AG04449 (cell line): ENCODE results near the gene RAPGEFL1.
A peak's percentile ranks its signal among the peaks of the same experiment; 100 is the strongest.
"Not testable (repeated sequence)": the region's sequence is repeated elsewhere in the genome, so short reads cannot be mapped to it uniquely, and the experiment has no call there.

Experiments
- CTCF ChIA-PET: fragments of 350-600 bp; formaldehyde crosslinking; extraction: SDS; loops from one replicate; lab custom pipeline; 2021; ENCODE audit warnings: antibody characterized with exemption; lab: Yijun Ruan, JAX
- POLR2A ChIA-PET: fragments of 400-600, 350-600 bp; formaldehyde crosslinking; extraction: SDS; loops from one replicate; lab custom pipeline; 2020; ENCODE audit warnings: antibody characterized with exemption, inconsistent platforms; lab: Yijun Ruan, JAX
- DNase-seq: peaks from one replicate; pipeline ENCODE4 v3.0.0-alpha.2; 2010; ENCODE audit warnings: low read depth, low spot score
- H3K4me3 ChIP-seq: 2 replicates; pipeline ENCODE4 v1.5.1; 2011; ENCODE audit warnings: low read depth, mild to moderate bottlenecking, control low read depth, low read length
- TF ChIP-seq, protein P1 (sequence below): IDR thresholded peaks from one replicate; pipeline ENCODE4 v1.5.1; 2011; ENCODE audit warnings: mild to moderate bottlenecking, moderate library complexity, low read length, control low read depth, inconsistent platforms; ENCODE audit not compliant: insufficient read depth; ENCODE audit errors: missing control alignments

The RAPGEFL1 gene

DNA sequence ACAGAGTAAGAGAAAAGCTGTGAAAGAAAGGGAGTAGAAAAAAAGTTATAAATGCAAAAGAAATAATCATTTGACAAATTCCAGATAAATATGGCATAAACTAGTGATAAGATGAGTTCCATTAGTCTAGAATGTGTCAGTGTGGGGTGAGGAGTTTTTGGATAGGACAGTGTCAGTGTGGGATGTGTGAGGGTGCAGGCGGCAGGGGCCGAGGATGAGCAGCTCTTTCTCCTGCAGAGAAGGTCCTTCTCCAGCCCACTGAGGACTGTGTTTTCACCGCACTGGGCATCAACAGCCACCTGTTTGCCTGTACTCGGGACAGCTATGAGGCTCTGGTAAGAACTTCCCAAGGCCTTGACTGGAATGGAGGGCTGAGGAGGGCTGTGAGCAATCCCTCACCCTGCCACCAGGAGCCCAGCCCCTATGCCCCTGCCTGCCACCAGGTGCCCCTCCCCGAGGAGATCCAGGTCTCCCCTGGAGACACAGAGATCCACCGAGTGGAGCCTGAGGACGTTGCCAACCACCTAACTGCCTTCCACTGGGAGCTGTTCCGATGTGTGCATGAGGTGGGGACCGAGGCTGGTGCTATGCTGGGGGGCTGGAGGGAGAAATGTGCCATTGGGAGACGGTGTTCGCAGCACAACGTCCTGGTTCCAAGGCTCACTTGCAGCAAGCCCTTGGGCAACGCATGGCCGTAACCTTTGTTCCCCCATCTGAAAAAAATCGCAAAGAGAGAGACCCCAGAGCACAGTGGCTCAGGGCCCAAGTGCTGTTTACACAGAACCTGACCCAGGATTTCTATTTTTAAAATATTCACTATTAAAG is 13.1 kb downstream of the RAPGEFL1 start:
- POLR2A ChIA-PET: interaction anchor here (1.5 kb wide), 1 partner anchor 50 kb away, joined by 8 read pairs; the partner anchor contains the start of gene CASC3
- H3K4me3 ChIP-seq: peak overlapping the region; percentile 4

DNA sequence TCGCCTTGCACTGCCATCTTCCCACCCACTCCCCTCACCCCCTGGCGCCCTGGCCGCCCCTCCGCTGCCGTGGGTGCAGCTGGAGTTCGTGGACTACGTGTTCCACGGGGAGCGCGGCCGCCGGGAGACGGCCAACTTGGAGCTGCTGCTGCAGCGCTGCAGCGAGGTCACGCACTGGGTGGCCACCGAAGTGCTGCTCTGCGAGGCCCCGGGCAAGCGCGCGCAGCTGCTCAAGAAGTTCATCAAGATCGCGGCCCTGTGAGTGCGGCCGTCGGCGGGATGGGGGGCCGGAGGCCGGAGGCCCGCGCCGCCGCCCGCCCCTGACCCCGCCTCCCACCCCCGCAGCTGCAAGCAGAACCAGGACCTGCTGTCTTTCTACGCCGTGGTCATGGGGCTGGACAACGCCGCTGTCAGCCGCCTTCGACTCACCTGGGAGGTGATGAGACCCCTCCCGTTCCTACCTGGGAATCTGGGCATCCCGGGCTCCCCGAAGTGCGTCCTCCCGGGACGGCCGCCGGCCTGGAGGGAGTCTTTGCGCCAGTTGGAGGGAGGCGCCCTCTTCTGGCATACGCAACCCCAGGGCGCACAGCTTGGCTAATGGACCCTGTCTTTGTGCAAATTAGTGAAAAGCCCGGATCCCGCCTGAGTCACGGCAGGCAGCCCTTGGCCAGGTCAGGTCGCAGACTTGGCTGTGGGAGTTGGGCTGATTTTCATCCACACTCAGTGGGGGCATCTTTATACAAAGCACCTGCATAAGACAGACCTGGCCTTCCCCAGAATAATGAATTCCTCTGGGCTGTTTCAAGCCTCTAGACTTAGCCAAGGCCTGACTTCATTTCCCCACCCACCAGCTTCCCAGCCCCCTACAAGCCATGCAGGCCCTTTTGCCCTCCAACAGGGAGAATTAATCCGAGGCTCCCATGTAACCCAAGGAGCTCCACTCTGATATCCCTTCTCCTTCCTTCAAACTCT is 14.3 kb downstream of the RAPGEFL1 start:
- POLR2A ChIA-PET: interaction anchor here (1.0 to 1.5 kb wide), 4 partner anchors 8 to 79 kb away, joined by 3 to 8 read pairs (median 4); partner anchors contain the start of gene CASC3
- DNase-seq: no peak
- TF ChIP-seq, protein P1, sequence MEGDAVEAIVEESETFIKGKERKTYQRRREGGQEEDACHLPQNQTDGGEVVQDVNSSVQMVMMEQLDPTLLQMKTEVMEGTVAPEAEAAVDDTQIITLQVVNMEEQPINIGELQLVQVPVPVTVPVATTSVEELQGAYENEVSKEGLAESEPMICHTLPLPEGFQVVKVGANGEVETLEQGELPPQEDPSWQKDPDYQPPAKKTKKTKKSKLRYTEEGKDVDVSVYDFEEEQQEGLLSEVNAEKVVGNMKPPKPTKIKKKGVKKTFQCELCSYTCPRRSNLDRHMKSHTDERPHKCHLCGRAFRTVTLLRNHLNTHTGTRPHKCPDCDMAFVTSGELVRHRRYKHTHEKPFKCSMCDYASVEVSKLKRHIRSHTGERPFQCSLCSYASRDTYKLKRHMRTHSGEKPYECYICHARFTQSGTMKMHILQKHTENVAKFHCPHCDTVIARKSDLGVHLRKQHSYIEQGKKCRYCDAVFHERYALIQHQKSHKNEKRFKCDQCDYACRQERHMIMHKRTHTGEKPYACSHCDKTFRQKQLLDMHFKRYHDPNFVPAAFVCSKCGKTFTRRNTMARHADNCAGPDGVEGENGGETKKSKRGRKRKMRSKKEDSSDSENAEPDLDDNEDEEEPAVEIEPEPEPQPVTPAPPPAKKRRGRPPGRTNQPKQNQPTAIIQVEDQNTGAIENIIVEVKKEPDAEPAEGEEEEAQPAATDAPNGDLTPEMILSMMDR: peak; percentile 89
- peak overlapping the region; percentile 66 for H3K4me3 ChIP-seq
- CTCF ChIA-PET: interaction anchor here (0.5 to 8.3 kb wide), 28 partner anchors 9 to 209 kb away, joined by 3 to 99 read pairs (median 4); partner anchors contain the start of genes CDC6, CSF3, NR1D1 and RAPGEFL1

More for the DNA sequence above, 13.1 kb downstream of the RAPGEFL1 start:
- TF ChIP-seq, protein P1: peak; percentile 56
- no peak for DNase-seq
- CTCF ChIA-PET: interaction anchor here (0.7 to 8.3 kb wide), 19 partner anchors 10 to 177 kb away, joined by 3 to 99 read pairs (median 6); partner anchors contain the start of genes CDC6, CSF3, NR1D1 and RAPGEFL1

DNA sequence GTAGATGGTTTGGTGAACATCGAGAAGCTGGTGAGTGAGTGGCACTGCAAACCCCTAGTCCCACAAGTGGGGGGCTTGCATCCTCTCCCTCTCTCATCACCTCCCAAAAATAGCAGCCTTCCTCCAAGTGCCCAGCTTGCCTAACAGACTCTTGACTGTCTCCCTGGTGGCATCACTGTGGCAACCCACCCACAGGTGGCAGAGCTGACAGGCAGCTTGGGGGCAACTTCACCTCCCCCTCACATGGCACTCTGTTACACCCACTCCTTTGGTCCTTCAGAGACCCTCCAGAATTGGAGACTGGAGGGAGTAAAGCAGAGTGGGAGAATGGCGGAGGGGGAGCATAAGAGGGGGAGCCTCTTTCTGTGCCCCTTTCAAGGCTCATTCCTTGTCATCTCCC is 15.7 kb downstream of the RAPGEFL1 start:
- ChIA-PET POLR2A (no interaction called here), CTCF (interaction anchor here (0.8 to 8.3 kb wide), 16 partner anchors 7 to 179 kb away, joined by 3 to 99 read pairs (median 16); partner anchors contain the start of genes CDC6, CSF3, NR1D1 and RAPGEFL1)
- H3K4me3 ChIP-seq: no peak overlapping the region
- DNase-seq: no peak
- TF ChIP-seq, protein P1: no peak

DNA sequence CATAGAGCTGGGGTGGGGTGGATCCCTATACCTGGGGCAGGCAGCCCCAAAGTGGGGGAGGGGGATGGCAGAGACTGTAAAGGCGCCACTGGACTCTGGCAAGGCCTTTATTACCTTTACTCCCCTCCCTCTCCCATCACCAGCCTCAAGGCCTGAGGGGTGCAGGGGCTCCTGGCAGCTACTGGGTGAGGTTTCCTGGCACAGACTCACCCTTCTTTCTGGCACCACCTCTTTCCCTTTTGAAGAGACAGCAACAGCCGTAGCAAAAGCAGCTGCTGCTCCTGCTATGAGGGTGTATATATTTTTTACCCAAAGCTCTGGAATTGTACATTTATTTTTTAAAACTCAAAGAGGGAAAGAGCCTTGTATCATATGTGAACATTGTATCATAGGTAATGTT is 17.6 kb downstream of the RAPGEFL1 start:
- no peak overlapping the region for H3K4me3 ChIP-seq
- no peak for DNase-seq
- CTCF ChIA-PET: interaction anchor here (0.8 to 8.3 kb wide), 10 partner anchors 15 to 204 kb away, joined by 3 to 88 read pairs (median 14); partner anchors contain the start of genes CDC6, CSF3, RAPGEFL1 and WIPF2
- POLR2A ChIA-PET: no interaction called here
- TF ChIP-seq, protein P1: no peak

DNA sequence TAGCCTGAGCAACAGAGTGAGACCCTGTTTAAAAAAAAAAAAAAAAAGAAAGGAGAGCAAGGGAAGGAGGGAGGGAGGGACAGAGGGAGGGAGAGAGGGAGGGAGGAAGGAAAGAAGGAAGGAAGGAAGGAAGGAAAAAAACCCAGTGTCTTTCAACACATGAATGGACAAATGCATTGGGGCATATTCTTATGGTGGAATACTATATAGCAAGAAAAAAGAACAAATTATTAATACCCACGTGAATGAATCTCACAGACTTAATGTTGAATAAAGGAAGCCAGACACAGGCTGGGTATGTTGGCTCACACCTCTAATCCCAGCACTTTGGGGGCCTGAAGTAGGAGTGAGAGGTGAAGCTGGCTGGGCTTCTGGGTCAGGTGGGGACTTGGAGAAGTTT is 20.3 kb downstream of the RAPGEFL1 start:
- ChIA-PET CTCF (interaction anchor here (1.0 to 9.1 kb wide), 6 partner anchors 7 to 218 kb away, joined by 3 to 290 read pairs (median 49); partner anchors contain the start of genes CDC6 and WIPF2), POLR2A (interaction anchor here (0.7 kb wide), 1 partner anchor 17 kb away, joined by 3 read pairs; no protein-coding TSS in a partner anchor)
- no peak overlapping the region for H3K4me3 ChIP-seq
- TF ChIP-seq, protein P1: no peak
- no peak for DNase-seq

DNA sequence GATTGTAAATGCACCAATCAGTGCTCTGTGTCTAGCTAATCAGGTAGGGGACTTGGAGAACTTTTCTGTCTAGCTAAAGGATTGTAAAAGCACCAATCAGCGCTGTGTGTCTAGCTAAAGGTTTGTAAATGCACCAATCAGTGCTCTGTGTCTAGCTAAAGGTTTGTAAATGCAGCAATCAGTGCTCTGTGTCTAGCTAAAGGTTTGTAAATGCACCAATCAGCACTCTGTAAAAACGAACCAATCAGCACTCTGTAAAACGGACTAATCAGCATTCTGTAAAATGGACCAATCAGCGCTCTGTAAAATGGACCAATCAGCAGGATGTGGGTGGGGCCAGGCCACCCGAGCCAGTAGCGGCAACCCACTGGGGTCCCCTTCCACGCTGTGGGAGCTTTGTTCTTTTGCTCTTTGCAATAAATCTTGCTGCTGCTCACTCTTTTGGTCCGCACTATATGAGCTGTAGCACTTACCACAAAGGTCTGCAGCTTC is 20.7 kb downstream of the RAPGEFL1 start:
- not testable (repeated sequence) for DNase-seq, H3K4me3 ChIP-seq
- POLR2A ChIA-PET: interaction anchor here (0.7 kb wide), 1 partner anchor 18 kb away, joined by 3 read pairs; no protein-coding TSS in a partner anchor
- CTCF ChIA-PET: interaction anchor here (1.0 to 9.1 kb wide), 7 partner anchors 8 to 218 kb away, joined by 3 to 290 read pairs (median 33); partner anchors contain the start of genes CDC6 and WIPF2
